ENCODE measurements around the gene PRKN. TPM values are rescaled to one million over a fixed set of nuclear protein-coding genes. Genes with fewer than 3 reads are reported as not detected.

Gene PRKN
- total RNA-seq, 1 experiment from 2014 or later, result 2.0 TPM

- Histone ChIP-seq H2BK120ac (ENCODE audit: low read depth, low read length, poor library complexity, severe bottlenecking) (no peak overlapping the region), H2BK5ac (ENCODE audit: insufficient read length, low read length) (no peak overlapping the region), H4K8ac (replicated peaks; ENCODE audit: insufficient read length, low read depth, low read length) (no peak overlapping the region), H2BK20ac (ENCODE audit: low read depth, low read length, poor library complexity, severe bottlenecking) (no peak overlapping the region), H3K23me2 (ENCODE audit: insufficient read length, low read depth, low read length, poor library complexity, severe bottlenecking) (no peaks in the 10 kb centered on the region), H2AK5ac (ENCODE audit: insufficient read length, low read length) (no peak overlapping the region), H3K4me2 (ENCODE audit: insufficient read depth, insufficient read length, low read length) (no peak overlapping the region), H3K4ac (ENCODE audit: low read depth, low read length) (no peak overlapping the region), H4K91ac (ENCODE audit: insufficient read length, low read depth, low read length) (no peak overlapping the region), H3K9ac (ENCODE audit: extremely low read depth, insufficient read length, low read length) (no peak overlapping the region), H4K5ac (ENCODE audit: insufficient read length, low read depth, low read length) (no peak overlapping the region), H3K56ac (ENCODE audit: insufficient read length, low read depth, low read length) (no peak overlapping the region), H2BK12ac (ENCODE audit: insufficient read length, low read depth, low read length) (no peak overlapping the region), H3K79me1 (ENCODE audit: insufficient read depth, low read depth, low read length, poor library complexity, severe bottlenecking) (no peaks in the 10 kb centered on the region), H3K9me3 (ENCODE audit: control insufficient read depth, low read depth, low read length) (no peaks in the 10 kb centered on the region), H3K18ac (ENCODE audit: insufficient read length, low read depth, low read length) (no peak overlapping the region), H3K79me2 (ENCODE audit: insufficient read depth, low read length) (no peaks in the 10 kb centered on the region), H2AFZ (ENCODE audit: low read length) (no peak overlapping the region), H4K20me1 (ENCODE audit: control insufficient read depth, insufficient read depth, insufficient read length) (no peaks in the 10 kb centered on the region), H3K27me3 (ENCODE audit: insufficient read depth, low read length) (no peaks in the 10 kb centered on the region), H3K14ac (ENCODE audit: insufficient read depth, low read length) (no peak overlapping the region), H3T11ph (ENCODE audit: low read length) (no peak overlapping the region), H3K4me1 (ENCODE audit: insufficient read depth, low read length) (no peaks in the 10 kb centered on the region), H3K27ac (ENCODE audit: insufficient read length, low read depth, low read length) (no peak overlapping the region), H3K23ac (ENCODE audit: insufficient read length, low read depth, low read length) (no peak overlapping the region), H2BK15ac (ENCODE audit: low read depth, low read length) (no peak overlapping the region)
- TF ChIP-seq CTCF (conservative IDR thresholded peaks at IDR 0.05), result no peak
- H3K9me3 Mint-ChIP-seq, result peaks cover 5 to 12% of the 10 kb centered on the region in 2 experiments; a peak in 4 of 5 replicates
- no peak overlapping the region for H3K27ac Mint-ChIP-seq
- DNase-seq, result no peak
- H3K27me3 Mint-ChIP-seq (ENCODE audit: low read depth), result peaks cover 1% of the 10 kb centered on the region; the same call in 1 of the 2 replicates
- peaks cover 7 to 15% of the 10 kb centered on the region in 2 experiments for H3K4me1 Mint-ChIP-seq
- no CpG with 5 or more reads among the region's 3 CpGs for WGBS (ENCODE audit: extremely low coverage, insufficient read length, low lambda C conversion rate)
- H3K4me3 Mint-ChIP-seq, result no peak overlapping the region
- peaks cover 7 to 11% (median 10%) of the 10 kb centered on the region in 3 experiments; a peak in 4 of 7 replicates for H3K36me3 Mint-ChIP-seq (ENCODE audit: insufficient read depth in 1 of 3, low read depth in 3 of 3)
Measured at GRCh38 chr6:162572240-162572639, 155.3 kb downstream of the PRKN start.
